ENCODE results near the gene PHETA1. TPM values are rescaled to one million over a fixed set of nuclear protein-coding genes. Genes with fewer than 3 reads are reported as not detected.

The PHETA1 gene
- total RNA-seq, 1 experiment from 2014 or later: 3.4 TPM

- ChIA-PET POLR2A (interaction anchor here (0.7 to 1.3 kb wide), 3 partner anchors 11 to 60 kb away, joined by 3 to 4 read pairs (median 3); no protein-coding TSS in a partner anchor), CTCF (interaction anchor here (0.5 to 2.6 kb wide), 5 partner anchors 11 to 92 kb away, joined by 3 to 16 read pairs (median 4); no protein-coding TSS in a partner anchor)
- BruUV-seq (replicated peaks): no TSS peak
- TF ChIP-seq CTCF (IDR thresholded peaks at IDR 0.05; ENCODE audit: unreplicated experiment): no peak
- no peak for DNase-seq (ENCODE audit: unreplicated experiment)
- H3K27me3 Mint-ChIP-seq (ENCODE audit: insufficient read depth, unreplicated experiment): no peaks in the 10 kb centered on the region
- peaks cover 7% of the 10 kb centered on the region for H3K36me3 Mint-ChIP-seq (ENCODE audit: insufficient read depth, unreplicated experiment)
- intact Hi-C loops (cut with micrococcal nuclease): no loop called here
- peak overlapping the region; percentile 76 for H3K27ac Mint-ChIP-seq (ENCODE audit: low read depth, unreplicated experiment)
- H3K9me3 Mint-ChIP-seq (ENCODE audit: unreplicated experiment): no peaks in the 10 kb centered on the region
- H3K4me1 Mint-ChIP-seq (ENCODE audit: insufficient read depth, unreplicated experiment): peaks cover 4% of the 10 kb centered on the region
- H3K4me3 Mint-ChIP-seq (ENCODE audit: unreplicated experiment): peak overlapping the region; percentile 83
Observed at GRCh38 chr12:111407377-111408115, 38.7 kb upstream of the PHETA1 start.

- H3K27me3 Mint-ChIP-seq (ENCODE audit: insufficient read depth, unreplicated experiment): no peaks in the 10 kb centered on the region
- no peak for DNase-seq (ENCODE audit: unreplicated experiment)
- intact Hi-C loops (cut with micrococcal nuclease): no loop called here
- H3K9me3 Mint-ChIP-seq (ENCODE audit: unreplicated experiment): no peaks in the 10 kb centered on the region
- peak overlapping the region; percentile 83 for H3K4me3 Mint-ChIP-seq (ENCODE audit: unreplicated experiment)
- ChIA-PET POLR2A (interaction anchor here (0.6 to 1.3 kb wide), 3 partner anchors 10 to 60 kb away, joined by 3 to 4 read pairs (median 3); no protein-coding TSS in a partner anchor), CTCF (interaction anchor here (0.5 to 2.6 kb wide), 2 partner anchors 10 to 92 kb away, joined by 3 to 16 read pairs; no protein-coding TSS in a partner anchor)
- no peak for TF ChIP-seq CTCF (IDR thresholded peaks at IDR 0.05; ENCODE audit: unreplicated experiment)
- TSS peak; percentile 29 for BruUV-seq (replicated peaks)
- peaks cover 7% of the 10 kb centered on the region for H3K36me3 Mint-ChIP-seq (ENCODE audit: insufficient read depth, unreplicated experiment)
- H3K4me1 Mint-ChIP-seq (ENCODE audit: insufficient read depth, unreplicated experiment): peaks cover 4% of the 10 kb centered on the region
- peak overlapping the region; percentile 76 for H3K27ac Mint-ChIP-seq (ENCODE audit: low read depth, unreplicated experiment)
Observed at GRCh38 chr12:111406474-111407376, 37.8 kb upstream of the PHETA1 start.

- no peaks in the 10 kb centered on the region for H3K9me3 Mint-ChIP-seq (ENCODE audit: unreplicated experiment)
- peaks cover 4% of the 10 kb centered on the region for H3K4me1 Mint-ChIP-seq (ENCODE audit: insufficient read depth, unreplicated experiment)
- peak within 1 kb of the TSS; percentile 83 for H3K4me3 Mint-ChIP-seq (ENCODE audit: unreplicated experiment)
- ChIA-PET POLR2A (interaction anchor here (0.6 kb wide), 1 partner anchor 39 kb away, joined by 3 read pairs; no protein-coding TSS in a partner anchor), CTCF (no interaction called here)
- DNase-seq (ENCODE audit: unreplicated experiment): peak; percentile 53
- H3K27ac Mint-ChIP-seq (ENCODE audit: low read depth, unreplicated experiment): peak within 1 kb of the TSS; percentile 76
- H3K27me3 Mint-ChIP-seq (ENCODE audit: insufficient read depth, unreplicated experiment): no peaks in the 10 kb centered on the region
- peaks cover 7% of the 10 kb centered on the region for H3K36me3 Mint-ChIP-seq (ENCODE audit: insufficient read depth, unreplicated experiment)
- BruUV-seq (replicated peaks): no TSS peak
- intact Hi-C loops (cut with micrococcal nuclease): no loop called here
- no peak for TF ChIP-seq CTCF (IDR thresholded peaks at IDR 0.05; ENCODE audit: unreplicated experiment)
Observed at GRCh38 chr12:111405859-111406473, 37.1 kb upstream of the PHETA1 start, which contains the start of gene SH2B3. SH2B3 (plus strand) TSS chr12:111405923; CDS start chr12:111418146, 12,223 bp downstream.
